ENCODE measurements around the gene SLC4A11. TPM values are rescaled to one million over a fixed set of nuclear protein-coding genes. Genes with fewer than 3 reads are reported as not detected.

The SLC4A11 gene
- total RNA-seq, 1 donor from 2014 or later: 0.58 TPM

DNA sequence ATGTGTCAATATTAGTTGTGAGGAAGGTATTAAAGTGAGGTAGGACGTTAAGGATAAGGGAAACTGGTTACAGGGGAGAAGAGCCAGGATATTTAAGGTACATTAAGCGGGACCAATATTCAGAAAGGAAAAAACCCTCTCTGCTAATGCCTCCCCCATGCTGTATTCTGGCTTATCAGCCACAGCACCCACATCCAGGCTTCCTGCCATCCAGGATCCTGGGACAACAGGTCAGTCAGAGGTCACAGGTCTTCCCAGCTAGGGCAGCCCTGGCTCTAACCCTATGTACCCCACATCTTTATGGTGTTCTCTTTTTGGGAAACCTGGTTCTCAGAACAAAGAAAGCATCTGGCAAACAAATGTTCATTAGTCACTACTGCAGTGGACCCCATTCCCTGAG, 39.8 kb downstream of the SLC4A11 start:
- DNase-seq (no peak), ATAC-seq (ENCODE audit: low read depth) (no peak)
- H3K9me3 Mint-ChIP-seq: no peaks in the 10 kb centered on the region
- H3K36me3 Mint-ChIP-seq (ENCODE audit: low read depth): peaks cover 69% of the 10 kb centered on the region
- H3K27ac Mint-ChIP-seq: no peak overlapping the region
- intact Hi-C loops (cut with micrococcal nuclease): no loop called here
- H3K4me1 Mint-ChIP-seq: peaks cover 9% of the 10 kb centered on the region
- POLR2A ChIA-PET: no interaction called here
- CTCF ChIA-PET: no interaction called here
- TF ChIP-seq, protein P1, sequence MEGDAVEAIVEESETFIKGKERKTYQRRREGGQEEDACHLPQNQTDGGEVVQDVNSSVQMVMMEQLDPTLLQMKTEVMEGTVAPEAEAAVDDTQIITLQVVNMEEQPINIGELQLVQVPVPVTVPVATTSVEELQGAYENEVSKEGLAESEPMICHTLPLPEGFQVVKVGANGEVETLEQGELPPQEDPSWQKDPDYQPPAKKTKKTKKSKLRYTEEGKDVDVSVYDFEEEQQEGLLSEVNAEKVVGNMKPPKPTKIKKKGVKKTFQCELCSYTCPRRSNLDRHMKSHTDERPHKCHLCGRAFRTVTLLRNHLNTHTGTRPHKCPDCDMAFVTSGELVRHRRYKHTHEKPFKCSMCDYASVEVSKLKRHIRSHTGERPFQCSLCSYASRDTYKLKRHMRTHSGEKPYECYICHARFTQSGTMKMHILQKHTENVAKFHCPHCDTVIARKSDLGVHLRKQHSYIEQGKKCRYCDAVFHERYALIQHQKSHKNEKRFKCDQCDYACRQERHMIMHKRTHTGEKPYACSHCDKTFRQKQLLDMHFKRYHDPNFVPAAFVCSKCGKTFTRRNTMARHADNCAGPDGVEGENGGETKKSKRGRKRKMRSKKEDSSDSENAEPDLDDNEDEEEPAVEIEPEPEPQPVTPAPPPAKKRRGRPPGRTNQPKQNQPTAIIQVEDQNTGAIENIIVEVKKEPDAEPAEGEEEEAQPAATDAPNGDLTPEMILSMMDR (IDR thresholded peaks at IDR 0.05): no peak
- H3K4me3 Mint-ChIP-seq: no peak overlapping the region
- H3K27me3 Mint-ChIP-seq: no peaks in the 10 kb centered on the region

DNA sequence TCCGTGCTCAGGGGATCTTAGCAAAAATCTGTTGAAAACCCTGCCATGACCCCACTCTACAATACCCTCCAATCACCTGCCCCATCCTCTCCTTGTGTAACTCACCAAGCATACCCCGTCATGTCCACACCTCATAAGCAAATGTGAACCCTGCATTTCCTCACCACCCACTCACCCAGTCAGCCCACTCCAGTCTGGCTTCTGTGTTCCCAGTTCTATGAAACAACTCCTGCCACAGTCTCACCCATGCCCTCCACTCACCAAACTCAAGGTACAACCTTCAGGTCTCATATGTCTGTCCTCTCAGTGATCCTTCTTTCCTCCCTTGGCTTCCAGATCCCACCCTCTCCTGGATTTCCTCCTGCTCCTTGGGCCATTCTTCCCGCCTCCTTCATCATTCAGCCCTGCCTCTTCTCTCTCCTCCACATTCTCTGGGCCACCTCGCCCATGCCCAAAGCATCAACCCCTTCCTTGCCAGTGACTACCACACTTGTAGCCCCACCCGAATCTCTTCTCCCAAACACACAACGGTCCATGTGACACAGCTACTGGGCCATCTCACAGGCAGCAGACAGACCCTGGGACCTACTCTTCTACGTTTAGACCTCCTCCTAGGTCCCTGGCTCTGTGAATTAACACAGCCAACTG, 43.3 kb downstream of the SLC4A11 start:
- ATAC-seq (ENCODE audit: low read depth) (no peak), DNase-seq (no peak)
- no peak overlapping the region for H3K27ac Mint-ChIP-seq
- no peaks in the 10 kb centered on the region for H3K27me3 Mint-ChIP-seq
- H3K36me3 Mint-ChIP-seq (ENCODE audit: low read depth): peaks cover 90% of the 10 kb centered on the region
- ChIA-PET CTCF (no interaction called here), POLR2A (no interaction called here)
- intact Hi-C loops (cut with micrococcal nuclease): no loop called here
- TF ChIP-seq, protein P1 (IDR thresholded peaks at IDR 0.05): no peak
- H3K9me3 Mint-ChIP-seq: no peaks in the 10 kb centered on the region
- no peak overlapping the region for H3K4me3 Mint-ChIP-seq
- H3K4me1 Mint-ChIP-seq: no peaks in the 10 kb centered on the region

DNA sequence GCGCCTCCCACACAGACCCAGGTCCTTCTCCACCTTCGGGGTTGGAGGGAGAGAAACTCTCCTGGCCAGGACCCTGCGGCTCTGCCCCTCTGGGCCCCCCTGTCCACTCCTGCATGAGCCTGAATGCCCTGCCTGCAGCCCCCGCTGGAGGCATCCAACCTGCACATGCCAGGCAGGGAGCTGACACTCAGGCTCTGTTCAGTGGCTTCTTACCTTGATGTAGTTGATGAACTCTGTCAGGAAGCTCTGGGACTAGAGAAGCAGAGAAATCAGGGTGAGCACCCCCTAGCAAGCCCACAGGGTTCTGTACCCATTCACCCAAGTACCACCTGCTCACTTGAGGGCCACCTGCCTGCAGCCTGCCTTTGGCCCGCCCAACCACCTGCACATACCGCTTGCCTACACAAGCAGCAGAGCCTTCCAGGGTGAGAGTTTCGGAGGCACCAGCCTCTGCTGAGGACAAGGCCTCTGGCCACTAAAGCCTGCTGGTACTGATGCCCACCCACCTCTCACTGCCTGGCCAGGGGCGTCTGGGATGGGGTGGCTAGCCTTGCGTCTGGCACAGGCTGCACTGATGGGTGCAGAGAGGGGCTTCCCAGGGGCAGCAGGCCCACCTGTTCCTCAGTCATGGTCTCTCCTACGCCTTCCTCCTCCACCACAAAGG, 44.2 kb downstream of the SLC4A11 start:
- Mint-ChIP-seq H3K27me3 (no peaks in the 10 kb centered on the region), H3K4me1 (no peaks in the 10 kb centered on the region), H3K36me3 (ENCODE audit: low read depth) (peaks cover 89% of the 10 kb centered on the region), H3K4me3 (no peak overlapping the region), H3K9me3 (no peaks in the 10 kb centered on the region), H3K27ac (no peak overlapping the region)
- intact Hi-C loops (cut with micrococcal nuclease): no loop called here
- POLR2A ChIA-PET: no interaction called here
- no peak for DNase-seq
- ATAC-seq (ENCODE audit: low read depth): no peak
- TF ChIP-seq, protein P1 (IDR thresholded peaks at IDR 0.05): no peak
- CTCF ChIA-PET: no interaction called here

DNA sequence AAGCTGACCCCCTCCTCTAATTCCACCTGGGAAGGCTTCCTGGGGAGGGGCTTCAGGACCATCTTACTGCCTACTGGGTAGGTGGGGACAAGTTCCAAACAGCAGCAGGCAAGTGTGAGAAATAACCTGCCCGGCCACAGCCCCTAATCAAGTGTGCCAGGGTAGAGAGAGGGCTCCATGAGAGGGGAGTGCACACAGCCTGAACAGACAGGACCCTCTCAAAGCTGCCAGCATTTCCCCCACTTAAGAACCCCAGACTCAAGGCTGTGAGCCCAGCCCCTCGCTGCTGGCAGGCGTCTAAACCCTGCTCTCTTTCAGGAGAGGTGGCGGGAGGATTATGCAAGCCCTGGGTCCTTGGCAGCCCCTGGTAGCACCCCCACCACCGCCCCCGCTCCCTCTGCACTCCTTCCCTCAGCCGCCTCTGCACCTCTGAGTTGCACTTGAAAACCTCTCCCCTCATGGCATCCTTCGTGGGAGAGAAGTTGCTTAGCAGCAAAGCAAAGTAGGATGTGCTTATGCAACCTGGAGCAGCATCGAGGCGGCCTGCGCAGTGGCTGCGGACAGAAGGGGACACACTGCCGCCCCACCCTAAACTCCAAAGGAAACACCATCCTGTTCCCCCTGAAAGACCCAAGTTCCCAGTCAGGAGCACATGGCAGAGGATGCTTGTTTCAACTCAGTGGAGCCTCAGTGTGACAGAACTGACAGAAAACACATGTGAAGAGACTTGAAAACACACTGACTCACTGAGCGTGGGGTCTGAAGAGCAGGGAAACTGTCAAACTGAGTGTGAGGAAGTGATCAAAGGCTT, 45.0 kb downstream of the SLC4A11 start:
- ATAC-seq (ENCODE audit: low read depth) (no peak), DNase-seq (no peak)
- CTCF ChIA-PET: no interaction called here
- H3K27ac Mint-ChIP-seq: no peak overlapping the region
- TF ChIP-seq, protein P1 (IDR thresholded peaks at IDR 0.05): no peak
- no peaks in the 10 kb centered on the region for H3K9me3 Mint-ChIP-seq
- POLR2A ChIA-PET: no interaction called here
- H3K36me3 Mint-ChIP-seq (ENCODE audit: low read depth): peaks cover 88% of the 10 kb centered on the region
- no peaks in the 10 kb centered on the region for H3K27me3 Mint-ChIP-seq
- H3K4me1 Mint-ChIP-seq: no peaks in the 10 kb centered on the region
- H3K4me3 Mint-ChIP-seq: no peak overlapping the region
- intact Hi-C loops (cut with micrococcal nuclease): no loop called here

All from activated B cell treated with CpG ODN at 0.5 μM for 24 hours (primary cell).